ENCODE measurements around the gene FGF3.

DNA sequence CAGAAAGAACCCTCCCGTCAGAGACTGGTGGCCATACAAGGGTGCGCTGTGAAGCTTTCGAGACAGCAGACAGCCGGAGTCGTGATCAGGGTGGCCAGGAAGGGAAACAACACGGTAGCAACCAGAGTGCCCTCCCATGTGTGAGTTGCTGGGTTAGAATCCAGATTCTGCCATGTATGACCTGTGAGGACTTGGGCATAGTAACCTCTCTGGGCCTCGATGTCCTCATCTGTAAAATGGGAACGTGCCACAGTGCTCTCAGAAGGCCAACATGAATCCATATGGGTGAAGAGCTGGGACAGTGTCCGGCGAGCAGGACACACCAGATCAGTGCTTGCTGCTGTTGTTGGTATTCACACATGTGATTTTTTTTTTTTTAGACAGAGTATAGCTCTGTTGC, 7.6 kb upstream of the FGF3 start:
- TF ChIP-seq, protein P1, sequence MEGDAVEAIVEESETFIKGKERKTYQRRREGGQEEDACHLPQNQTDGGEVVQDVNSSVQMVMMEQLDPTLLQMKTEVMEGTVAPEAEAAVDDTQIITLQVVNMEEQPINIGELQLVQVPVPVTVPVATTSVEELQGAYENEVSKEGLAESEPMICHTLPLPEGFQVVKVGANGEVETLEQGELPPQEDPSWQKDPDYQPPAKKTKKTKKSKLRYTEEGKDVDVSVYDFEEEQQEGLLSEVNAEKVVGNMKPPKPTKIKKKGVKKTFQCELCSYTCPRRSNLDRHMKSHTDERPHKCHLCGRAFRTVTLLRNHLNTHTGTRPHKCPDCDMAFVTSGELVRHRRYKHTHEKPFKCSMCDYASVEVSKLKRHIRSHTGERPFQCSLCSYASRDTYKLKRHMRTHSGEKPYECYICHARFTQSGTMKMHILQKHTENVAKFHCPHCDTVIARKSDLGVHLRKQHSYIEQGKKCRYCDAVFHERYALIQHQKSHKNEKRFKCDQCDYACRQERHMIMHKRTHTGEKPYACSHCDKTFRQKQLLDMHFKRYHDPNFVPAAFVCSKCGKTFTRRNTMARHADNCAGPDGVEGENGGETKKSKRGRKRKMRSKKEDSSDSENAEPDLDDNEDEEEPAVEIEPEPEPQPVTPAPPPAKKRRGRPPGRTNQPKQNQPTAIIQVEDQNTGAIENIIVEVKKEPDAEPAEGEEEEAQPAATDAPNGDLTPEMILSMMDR (IDR thresholded peaks at IDR 0.05) = no peak
- TF ChIP-seq EZH2 (IDR thresholded peaks at IDR 0.05) (no peak), EZH2phosphoT487 (IDR thresholded peaks at IDR 0.05) (no peak)

Data from neural progenitor cell (in vitro differentiated cells).